Ammon's horn (tissue), 1 donor: ENCODE results near the gene ARID5B.

Experiments used
- DNase-seq: peaks from one replicate; pipeline ENCODE4 v3.0.0-alpha.2; 2016; ENCODE audit warnings: low spot score

The ARID5B gene

DNA sequence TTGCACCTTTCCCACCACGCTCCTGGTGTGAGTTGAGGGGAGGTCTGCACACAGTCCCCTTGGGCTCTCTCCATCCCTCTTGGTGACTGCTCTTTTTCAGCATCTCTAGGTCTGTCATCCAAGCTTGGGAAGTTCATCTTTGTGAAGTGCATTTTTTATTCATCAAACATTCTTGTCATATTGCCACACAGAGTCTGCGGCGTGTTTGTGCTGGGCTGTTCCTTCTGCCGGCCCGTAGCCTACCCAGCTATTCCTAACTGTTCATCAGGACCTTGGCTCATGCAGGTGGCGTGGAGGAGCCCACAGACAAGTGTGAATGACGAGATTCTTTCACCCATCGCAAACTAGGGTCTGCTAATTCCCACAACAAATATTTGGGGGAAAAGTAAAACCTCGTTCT lies 202.4 kb downstream of the ARID5B start:
- no peak for DNase-seq

DNA sequence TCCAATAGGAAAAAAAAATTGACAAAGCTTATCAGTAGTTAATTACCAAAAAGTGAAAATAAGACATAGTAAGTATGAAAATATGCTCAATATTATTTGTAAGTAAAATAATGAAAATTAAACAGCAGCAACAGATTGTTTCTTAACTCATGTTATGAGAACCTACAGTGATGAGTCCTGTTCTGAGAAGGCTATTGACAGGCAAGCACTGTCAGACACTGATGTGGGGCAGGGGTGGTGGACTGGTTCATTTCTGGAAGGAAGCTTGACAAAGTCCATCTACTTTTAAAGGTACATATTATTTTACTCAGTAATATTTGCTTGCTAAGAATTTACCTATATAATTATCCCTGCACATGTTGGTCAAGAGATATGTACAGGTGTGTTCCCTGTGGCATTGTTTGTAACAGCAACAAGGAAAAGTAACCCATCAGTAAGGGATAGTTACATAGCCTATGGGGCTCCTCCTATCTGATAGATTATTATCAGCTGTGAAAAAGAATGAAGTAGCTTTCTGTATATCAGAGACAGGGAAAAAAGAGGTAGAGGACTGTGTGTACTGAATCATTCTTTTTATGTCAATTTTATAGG lies 205.5 kb downstream of the ARID5B start:
- DNase-seq: no peak

DNA sequence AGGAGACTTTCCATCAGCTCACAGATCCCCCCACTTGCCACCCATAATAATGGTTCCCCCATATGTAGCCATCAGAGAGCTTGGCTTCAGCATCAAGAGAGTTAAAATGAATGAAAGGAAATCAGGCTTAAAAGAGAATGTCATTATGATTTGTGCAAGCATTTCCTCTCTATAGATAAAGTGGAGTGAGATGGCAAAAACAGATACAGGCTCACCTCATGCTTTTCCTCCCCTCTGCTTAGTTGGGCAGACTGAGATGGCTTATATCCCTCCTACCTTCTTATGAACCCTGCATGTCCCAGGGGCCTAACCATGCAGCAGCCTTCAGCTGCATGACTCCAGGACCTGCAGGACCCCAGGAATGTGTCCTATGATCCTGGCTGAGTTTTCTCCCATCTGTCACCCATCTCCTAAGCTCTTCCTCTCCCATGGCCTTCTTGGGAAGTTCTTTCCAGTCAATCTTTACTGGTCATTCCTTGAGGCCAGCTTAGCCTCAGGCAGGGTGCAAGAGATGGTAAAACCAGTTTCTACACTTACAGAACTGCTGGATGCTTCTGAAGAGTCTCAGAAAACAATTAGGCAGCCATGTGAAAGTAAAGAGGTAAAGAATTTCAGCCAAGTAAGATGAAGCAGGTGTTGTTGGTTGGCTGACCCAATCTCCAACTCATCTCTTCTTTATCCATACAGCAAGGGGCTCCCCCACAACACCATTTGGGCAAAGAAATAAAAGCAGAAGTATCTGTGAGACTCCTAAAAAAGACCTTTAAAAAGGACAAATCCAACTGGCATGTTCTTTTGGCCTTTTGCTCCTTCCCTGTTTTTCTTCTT lies 207.5 kb downstream of the ARID5B start:
- DNase-seq: no peak

DNA sequence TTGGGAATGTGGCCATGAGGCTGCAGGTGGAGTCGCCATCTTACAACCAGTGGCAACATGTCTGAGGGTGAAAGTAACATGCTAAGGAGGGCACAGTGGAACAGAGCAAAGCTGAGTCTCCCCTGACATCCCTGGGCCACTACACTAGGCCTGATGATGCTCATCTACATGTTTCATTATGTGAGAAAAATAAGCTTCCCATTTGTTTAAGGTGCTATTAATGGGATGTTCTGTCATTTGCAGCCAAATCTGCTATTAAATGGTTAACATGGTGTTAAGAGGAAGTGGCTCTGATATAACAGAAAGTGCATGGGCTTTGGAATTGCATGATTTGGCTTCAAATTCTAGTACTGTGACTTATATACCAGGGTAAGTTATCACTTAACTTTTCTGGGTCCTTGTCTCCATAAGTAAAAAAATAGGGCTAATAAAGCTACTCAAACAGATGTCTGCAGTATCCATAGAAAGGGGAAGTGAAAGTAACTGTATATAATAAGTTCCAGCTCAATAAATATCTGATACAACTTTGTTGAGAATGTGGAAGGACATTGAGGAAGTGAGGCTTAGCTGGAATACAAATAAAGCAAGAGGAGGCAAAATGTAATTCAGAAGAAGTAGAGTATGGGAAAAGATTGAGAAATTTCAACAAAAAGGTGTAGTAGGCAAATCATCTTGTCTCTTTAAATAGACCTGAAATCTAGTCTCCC lies 208.2 kb downstream of the ARID5B start:
- DNase-seq: no peak

DNA sequence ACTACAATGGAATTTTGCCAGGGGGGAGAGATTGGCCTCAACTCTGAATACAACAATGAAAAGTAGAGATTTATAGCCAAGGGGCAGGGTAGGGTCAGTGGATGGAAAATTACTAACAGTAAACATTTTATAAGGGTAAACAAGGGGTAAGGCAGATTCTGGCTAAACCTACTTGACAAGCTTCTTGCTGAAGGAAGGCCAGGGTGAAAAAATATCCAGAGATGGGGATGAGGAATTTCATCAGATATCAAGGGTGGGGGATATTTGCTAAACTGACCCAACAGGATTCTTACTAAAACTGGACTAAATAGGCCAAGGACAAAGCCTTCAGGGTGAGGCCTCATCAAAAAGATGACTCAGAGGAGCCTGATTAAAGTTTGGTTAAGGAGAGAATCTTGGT lies 210.8 kb downstream of the ARID5B start:
- no peak for DNase-seq

DNA sequence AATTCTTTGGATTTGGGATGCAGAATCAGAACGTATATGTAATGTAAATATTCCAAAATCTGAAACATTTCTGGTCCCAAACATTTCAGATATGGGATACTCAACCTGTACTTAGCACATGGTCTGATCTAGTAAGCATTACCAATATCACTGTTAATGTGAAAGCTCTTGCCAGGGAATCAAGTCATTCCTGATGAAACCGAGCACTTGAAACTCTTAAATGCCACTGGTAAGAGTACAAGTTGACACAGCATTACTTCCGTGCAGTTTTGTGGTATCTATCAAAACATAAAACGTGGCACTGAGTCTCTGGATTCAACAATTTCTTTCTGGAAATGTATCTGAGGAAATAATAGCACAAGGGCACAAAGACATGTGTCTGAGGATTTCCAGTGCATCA lies 211.5 kb downstream of the ARID5B start:
- DNase-seq: no peak

DNA sequence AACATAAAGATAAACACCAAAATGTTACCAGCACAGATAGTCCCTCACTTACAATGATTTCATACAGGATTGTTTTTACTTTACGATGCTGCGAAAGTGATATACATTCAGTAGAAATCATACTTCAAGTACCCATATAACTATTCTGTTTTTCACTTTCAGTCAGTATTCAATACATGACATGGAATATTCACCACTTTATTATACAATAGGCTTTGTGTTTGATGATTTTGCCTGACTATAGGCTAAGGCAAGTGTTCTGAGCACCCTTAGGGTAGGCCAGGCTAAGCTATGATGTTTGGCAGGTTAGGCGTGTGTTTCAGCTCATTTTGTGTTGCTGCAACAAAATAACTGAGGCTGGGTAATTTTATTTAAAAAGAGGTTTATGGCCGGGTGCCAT lies 212.2 kb downstream of the ARID5B start:
- no peak for DNase-seq

DNA sequence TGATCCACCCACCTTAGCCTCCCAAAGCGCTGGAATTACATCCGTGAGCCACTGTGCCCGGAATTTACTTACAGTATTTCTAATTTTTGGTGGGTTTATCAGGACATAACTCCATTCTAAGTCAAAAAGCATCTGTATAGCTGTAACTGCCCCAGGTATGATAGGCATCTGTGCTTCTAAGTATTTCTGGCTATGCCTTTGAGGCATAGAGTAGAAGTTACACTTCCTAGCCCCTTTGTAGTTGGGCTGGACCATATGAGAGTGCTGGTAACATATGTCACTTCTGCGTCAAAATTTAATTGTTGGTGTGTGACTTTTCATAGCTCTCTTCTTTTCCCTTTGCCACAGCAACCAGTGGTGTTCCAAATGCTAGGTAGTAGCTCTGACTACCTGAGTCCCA lies 213.8 kb downstream of the ARID5B start:
- DNase-seq: no peak

DNA sequence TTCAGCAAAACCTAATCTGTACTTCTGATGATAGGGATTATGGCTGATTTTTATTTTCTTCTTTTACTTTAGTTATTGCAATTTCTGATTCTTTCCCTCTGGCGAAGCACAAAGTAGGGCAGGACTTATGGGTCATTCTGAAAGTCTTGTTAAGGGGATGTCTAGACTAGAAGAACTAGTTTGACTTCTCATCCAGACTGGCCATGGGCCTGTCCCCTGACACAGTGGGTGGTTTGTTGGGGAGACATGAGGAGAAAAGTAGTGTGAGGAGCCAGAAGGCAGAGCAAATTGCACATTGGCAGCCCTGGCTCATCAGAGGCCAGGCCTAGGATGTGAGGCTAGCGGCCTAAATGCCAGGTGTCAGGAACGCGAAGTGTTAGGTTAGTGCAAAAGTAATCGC lies 214.3 kb downstream of the ARID5B start:
- DNase-seq: no peak

DNA sequence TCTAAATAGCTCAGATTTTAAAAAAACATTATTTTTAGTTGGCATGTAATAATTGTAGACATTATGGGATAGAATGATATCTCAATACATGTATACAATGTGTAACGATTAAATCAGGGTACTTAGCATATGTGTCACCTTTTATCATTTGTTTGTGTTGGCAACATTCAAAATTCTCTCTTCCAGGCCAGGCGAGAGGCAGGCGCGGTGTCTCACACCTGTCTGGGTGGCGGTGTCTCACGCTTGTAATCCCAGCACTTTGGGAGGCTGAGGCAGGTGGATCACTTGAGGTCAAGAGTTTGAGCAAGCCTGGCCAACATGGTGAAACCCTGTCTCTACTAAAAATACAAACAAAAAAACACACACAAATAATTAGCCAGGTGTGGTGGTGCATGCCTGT lies 215.4 kb downstream of the ARID5B start:
- no peak for DNase-seq

DNA sequence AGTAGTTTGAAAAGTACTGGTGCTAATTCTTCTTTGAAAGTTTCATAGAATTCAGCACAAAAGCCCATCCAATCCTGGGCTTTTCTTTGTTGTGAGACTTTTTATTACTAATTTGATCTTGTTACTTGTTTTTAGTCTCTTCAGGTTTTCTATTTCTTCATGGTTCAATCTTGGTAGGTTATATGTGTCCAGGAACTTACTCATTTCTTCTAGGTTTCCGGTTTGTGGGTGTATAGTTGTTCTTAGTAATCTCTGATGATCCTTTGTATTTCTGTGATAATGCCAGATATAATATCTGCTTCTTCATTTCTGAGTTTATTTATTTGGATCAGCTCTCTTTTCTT lies 219.7 kb downstream of the ARID5B start:
- no peak for DNase-seq

DNA sequence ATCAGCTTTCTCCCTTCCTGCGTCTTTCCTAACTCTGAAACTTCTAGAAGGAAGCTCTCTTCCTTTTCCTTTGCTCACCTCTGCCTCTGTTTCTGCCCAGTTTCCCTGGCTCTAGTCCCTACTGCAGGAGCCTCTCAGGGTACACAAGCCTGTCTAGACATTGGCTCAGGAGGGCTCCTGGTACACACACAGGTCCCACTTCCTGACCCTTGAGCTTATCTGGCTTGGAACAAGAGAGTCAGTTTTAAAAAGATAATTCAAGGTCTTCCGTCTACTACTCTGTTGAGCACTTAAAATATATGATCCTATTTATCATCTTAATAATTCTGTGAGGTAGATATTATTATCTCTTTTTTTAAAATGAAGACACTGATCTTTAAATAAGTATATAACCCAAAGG lies 226.5 kb downstream of the ARID5B start:
- no peak for DNase-seq

DNA sequence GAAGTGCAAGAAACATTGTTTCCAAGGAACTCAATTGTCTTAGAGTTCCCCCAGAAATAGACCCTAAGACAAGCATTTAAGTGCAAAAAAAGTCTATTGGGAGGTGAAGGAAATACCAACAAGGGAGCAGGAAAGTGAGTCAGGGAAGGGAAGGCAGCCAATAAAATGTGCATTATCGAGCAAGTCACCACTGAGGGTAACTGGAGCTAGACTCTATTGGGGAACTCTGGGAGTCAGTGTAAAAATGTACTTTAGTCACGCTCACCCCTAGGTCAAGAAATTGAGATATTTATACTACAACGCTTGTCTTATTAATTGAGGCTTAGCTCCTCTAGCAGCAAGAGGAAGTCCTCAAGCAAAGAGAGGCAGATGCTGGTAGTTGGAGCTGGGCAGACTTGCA lies 229.4 kb downstream of the ARID5B start:
- DNase-seq: no peak

DNA sequence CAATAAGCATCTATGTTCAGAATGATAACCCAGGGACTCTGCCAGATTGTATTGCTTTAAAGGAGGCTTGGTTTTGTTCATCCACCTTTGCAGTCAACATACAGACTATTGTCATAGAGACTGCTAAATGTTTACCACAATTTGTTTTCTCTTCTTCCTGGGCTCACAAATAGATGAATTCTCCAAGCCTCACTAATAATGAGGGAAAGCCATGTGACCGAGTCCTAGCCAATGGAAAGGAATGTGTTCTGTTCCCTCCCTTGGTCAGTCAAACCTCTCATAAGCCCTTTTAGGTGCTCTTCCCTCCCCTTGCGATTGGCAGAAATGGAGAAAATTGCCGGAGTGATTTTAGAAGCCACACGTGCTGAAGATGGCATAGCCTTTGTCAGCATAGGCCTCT lies 230.2 kb downstream of the ARID5B start:
- DNase-seq: no peak

DNA sequence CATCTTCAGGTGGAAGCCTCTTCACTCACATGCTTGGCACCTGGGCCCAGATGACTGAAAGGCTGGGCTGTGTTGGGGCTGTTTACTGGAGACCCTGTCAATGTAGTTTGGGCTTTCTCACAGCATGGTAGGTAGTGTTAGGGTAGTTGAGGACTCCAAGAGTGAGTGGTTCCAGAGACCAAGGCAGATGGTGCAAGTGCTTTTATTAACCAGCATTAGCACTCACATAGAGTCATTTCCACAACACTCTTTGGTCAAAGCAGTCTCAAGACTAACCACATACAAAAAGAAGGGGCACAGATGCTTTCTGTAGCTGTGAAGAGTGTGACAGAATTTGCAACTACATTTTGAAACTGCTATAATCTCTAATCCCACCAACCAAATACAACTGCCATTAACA lies 232.1 kb downstream of the ARID5B start:
- no peak for DNase-seq

DNA sequence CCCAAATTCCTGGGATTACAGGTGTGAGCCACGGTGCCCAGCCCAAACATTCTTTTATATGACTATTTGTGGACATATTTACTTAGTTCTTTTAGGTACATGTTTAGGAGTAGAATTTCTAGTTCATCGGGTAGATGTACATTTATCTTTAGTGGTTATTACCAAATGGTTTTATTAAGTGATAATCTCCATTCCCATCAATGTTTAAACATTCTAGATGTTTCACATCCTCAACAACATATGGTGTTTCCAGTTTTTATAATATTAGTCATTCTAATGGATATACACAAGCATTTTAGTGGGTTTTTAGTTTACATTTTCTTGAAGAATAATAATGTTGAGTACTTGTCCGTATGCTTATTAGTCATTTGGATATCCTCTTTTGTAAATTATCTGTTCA lies 235.4 kb downstream of the ARID5B start:
- DNase-seq: no peak
